B cell (primary cell): Measurements from ENCODE around the gene ARHGAP32. TPM values are rescaled to one million over a fixed set of nuclear protein-coding genes. Genes with fewer than 3 reads are reported as not detected.

Source experiments
- ATAC-seq: fragments of 200-7000 bp; cut with Tn5 transposase; one replicate; pipeline ENCODE4 v1.10.0; 2021; ENCODE audit warnings: low read depth, mild to moderate bottlenecking, moderate number of reproducible peaks, moderate library complexity
- CTCF ChIA-PET: fragments of 350-600 bp; sonication (Branson Sonifier 250); formaldehyde crosslinking; loops from one replicate; lab custom pipeline; 2021; ENCODE audit warnings: antibody characterized with exemption, inconsistent platforms; lab: Charles Lee
- POLR2A ChIA-PET: fragments of 350-600 bp; sonication (Branson Sonifier 250); formaldehyde crosslinking; loops from one replicate; lab custom pipeline; 2021; ENCODE audit warnings: antibody characterized with exemption; lab: Charles Lee
- DNase-seq: peaks from one replicate; pipeline ENCODE4 v3.0.0; 2013
- H2AFZ ChIP-seq: 2 replicates; pipeline ENCODE4 v1.6.1; 2012; ENCODE audit warnings: mild to moderate bottlenecking, low read depth, low read length; ENCODE audit not compliant: insufficient read depth, poor library complexity, severe bottlenecking
- H3K27ac ChIP-seq, 2 donors: 1 replicate in 1 of 2; 2 replicates in 1 of 2; pipeline ENCODE4 v1.5.1; 2012 to 2013; ENCODE audit warnings: low read length in 2 of 2, mild to moderate bottlenecking in 2 of 2, moderate library complexity in 1 of 2
- H3K27me3 ChIP-seq, 4 experiments: fragments of 200-600 bp in 1 of 4; sonication (generic) in 1 of 4; replicated peaks in 1 of 4; 1 replicate in 2 of 4; 2 replicates in 2 of 4; pipeline versions ENCODE4 v1.6.1 to v1.7.0; 2013 to 2016; ENCODE audit warnings: low read length in 3 of 4, mild to moderate bottlenecking in 2 of 4, mixed read lengths in 1 of 4, moderate library complexity in 1 of 4; ENCODE audit not compliant: insufficient read depth in 4 of 4, control insufficient read depth in 3 of 4; ENCODE audit errors: control extremely low read depth in 1 of 4
- H3K36me3 ChIP-seq, 2 experiments: replicated peaks in 1 of 2; 1 replicate in 1 of 2; 2 replicates in 1 of 2; pipeline versions ENCODE4 v1.6.1 to v1.7.1; 2013; ENCODE audit warnings: low read length in 1 of 2; ENCODE audit not compliant: insufficient read depth in 2 of 2, control insufficient read depth in 1 of 2; ENCODE audit errors: control extremely low read depth in 1 of 2, extremely low read depth in 1 of 2
- H3K4me1 ChIP-seq, 2 donors: fragments of 200-600 bp in 1 of 2; sonication (generic) in 1 of 2; 1 replicate in 1 of 2; 2 replicates in 1 of 2; pipeline versions ENCODE4 v1.5.1 to v1.6.1; 2013 to 2017; ENCODE audit warnings: low read length in 2 of 2; ENCODE audit not compliant: control insufficient read depth in 2 of 2, insufficient read depth in 2 of 2
- H3K4me2 ChIP-seq: replicated peaks from 2 replicates; pipeline ENCODE3; 2012; ENCODE audit warnings: mild to moderate bottlenecking, low read depth, low read length; ENCODE audit not compliant: poor library complexity, severe bottlenecking
- H3K4me3 ChIP-seq, 5 experiments: fragments of 200-600 bp in 1 of 5; sonication (generic) in 1 of 5; 1 replicate in 3 of 5; 2 replicates in 2 of 5; pipeline versions ENCODE4 v1.5.1 to v1.7.0; 2011 to 2016; ENCODE audit warnings: low read length in 4 of 5, mild to moderate bottlenecking in 4 of 5, low read depth in 2 of 5, control low read depth in 1 of 5, moderate library complexity in 1 of 5; ENCODE audit not compliant: insufficient read depth in 1 of 5; ENCODE audit errors: control extremely low read depth in 1 of 5, extremely low read depth in 1 of 5
- H3K79me2 ChIP-seq: fragments of 200-600 bp; sonication (generic); one replicate; pipeline ENCODE4 v1.6.0; 2016; ENCODE audit warnings: low read length; ENCODE audit not compliant: control insufficient read depth, insufficient read depth
- H3K9ac ChIP-seq: fragments of 200-600 bp; sonication (generic); 2 replicates; pipeline ENCODE4 v1.6.1; 2017; ENCODE audit warnings: mild to moderate bottlenecking, low read length, moderate library complexity
- H3K9me3 ChIP-seq, 3 donors: one replicate each; pipeline versions ENCODE4 v1.6.1 to v1.7.1; 2013; ENCODE audit warnings: low read length in 2 of 3; ENCODE audit not compliant: control insufficient read depth in 2 of 3, insufficient read depth in 1 of 3; ENCODE audit errors: control extremely low read depth in 1 of 3
- H4K20me1 ChIP-seq: 2 replicates; pipeline ENCODE4 v1.6.0; 2012; ENCODE audit warnings: mild to moderate bottlenecking, low read length; ENCODE audit not compliant: insufficient read depth, control insufficient read depth, poor library complexity, severe bottlenecking
- H3K27ac Mint-ChIP-seq: one replicate; pipeline ENCODE4 v1.8.0; 2021; ENCODE audit warnings: mixed read lengths
- H3K27me3 Mint-ChIP-seq: one replicate; pipeline ENCODE4 v1.8.0; 2021; ENCODE audit warnings: mixed read lengths
- H3K4me1 Mint-ChIP-seq: one replicate; pipeline ENCODE4 v1.8.0; 2021; ENCODE audit warnings: mixed read lengths
- H3K4me3 Mint-ChIP-seq: one replicate; pipeline ENCODE4 v1.8.0; 2021; ENCODE audit warnings: mixed read lengths
- H3K9me3 Mint-ChIP-seq: one replicate; pipeline ENCODE4 v1.8.0; 2022; ENCODE audit warnings: mixed read lengths; ENCODE audit not compliant: insufficient read depth
- EZH2 ChIP-seq: IDR thresholded peaks from 2 replicates; pipeline ENCODE4 v1.6.1; 2012; ENCODE audit warnings: borderline replicate concordance, low read depth, mild to moderate bottlenecking, moderate library complexity, low read length; ENCODE audit not compliant: insufficient read depth, poor library complexity, severe bottlenecking
- WGBS: methylation state at CpG from one replicate; pipeline ENCODE4 v1.1.5; 2013; ENCODE audit warnings: missing lambda C conversion rate; ENCODE audit not compliant: insufficient coverage; 5-methylcytosine and 5-hydroxymethylcytosine counted together
- intact Hi-C: fragments of 100-400 bp; cut with micrococcal nuclease; formaldehyde crosslinking; loops from one replicate; pipeline ENCODE4 v1.10.0; 2022
- polyA plus RNA-seq: library from polyadenylated mRNA; depleted of rRNA; stranded (reverse); fragments of >200 nt; gene quantifications from 2 replicates; pipeline ENCODE4 v1.2.3, GENCODE V29; 2012
- total RNA-seq, 2 donors: library from RNA; stranded (reverse); fragments of 120-200 nt in 1 of 2; gene quantifications; 1 replicate in 1 of 2; 2 replicates in 1 of 2; pipeline versions ENCODE4 v1.2.3 to v1.2.4, GENCODE V29; 2013 to 2022
- TF ChIP-seq, protein P1 (sequence below): fragments of 200-600 bp; IDR thresholded peaks from one replicate; pipeline ENCODE4 v1.8.0; 2022; ENCODE audit warnings: antibody characterized with exemption, mild to moderate bottlenecking

Gene ARHGAP32
- total and polyA plus RNA-seq, 2 donors (not counting 1 experiment from before 2014, with no cell fraction given): 4.4 to 10.6 TPM

DNA sequence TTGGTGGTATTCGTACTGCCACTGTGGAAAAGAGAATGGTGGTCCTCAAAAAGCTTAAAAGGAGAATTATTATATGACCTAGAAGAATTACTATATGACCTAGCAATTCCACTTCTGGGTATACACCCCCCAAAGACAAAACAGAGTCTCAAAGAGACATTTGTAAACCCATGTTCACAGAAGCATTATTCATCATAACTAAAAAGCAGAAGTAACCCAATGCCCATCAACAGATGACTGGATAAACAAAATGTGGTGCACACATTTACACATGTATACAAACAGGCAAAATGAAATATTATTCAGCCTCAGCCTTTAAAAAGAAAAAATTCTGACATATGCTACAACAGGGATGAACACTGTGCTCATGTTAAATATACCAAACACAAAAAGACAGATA, 89.4 kb downstream of the ARHGAP32 start:
- WGBS: no CpG with 5 or more reads among the region's 1 CpG
- DNase-seq: no peak

DNA sequence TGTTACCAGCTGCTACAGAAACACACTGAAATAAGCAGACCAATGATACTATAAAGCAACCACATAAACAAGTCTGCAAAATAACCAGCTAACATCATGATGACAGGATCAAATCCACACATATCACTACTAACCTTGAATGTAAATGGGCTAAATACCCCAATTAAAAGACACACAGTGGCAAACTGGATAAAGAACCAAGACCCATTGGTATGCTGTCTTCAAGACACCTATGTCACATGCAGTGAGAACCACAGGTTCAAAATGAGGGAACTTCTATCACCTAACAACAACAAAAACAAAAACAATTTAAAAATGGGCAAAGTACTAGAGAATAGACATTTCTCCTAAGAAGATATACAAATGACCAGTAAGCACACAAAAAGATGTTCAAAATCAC, 89.9 kb downstream of the ARHGAP32 start:
- Histone ChIP-seq H3K4me1 (no peaks in the 10 kb centered on the region), H3K9me3 (peaks cover 4 to 17% (median 7%) of the 10 kb centered on the region in 3 donors), H3K27ac (no peak overlapping the region), H4K20me1 (no peaks in the 10 kb centered on the region), H3K4me2 (no peak overlapping the region), H3K36me3 (peaks cover 0 to 6% of the 10 kb centered on the region in 2 experiments), H2AFZ (no peak overlapping the region), H3K9ac (no peak overlapping the region), H3K4me3 (no peak overlapping the region), H3K79me2 (peaks cover 6% of the 10 kb centered on the region), H3K27me3 (no peaks in the 10 kb centered on the region)
- TF ChIP-seq, protein P1, sequence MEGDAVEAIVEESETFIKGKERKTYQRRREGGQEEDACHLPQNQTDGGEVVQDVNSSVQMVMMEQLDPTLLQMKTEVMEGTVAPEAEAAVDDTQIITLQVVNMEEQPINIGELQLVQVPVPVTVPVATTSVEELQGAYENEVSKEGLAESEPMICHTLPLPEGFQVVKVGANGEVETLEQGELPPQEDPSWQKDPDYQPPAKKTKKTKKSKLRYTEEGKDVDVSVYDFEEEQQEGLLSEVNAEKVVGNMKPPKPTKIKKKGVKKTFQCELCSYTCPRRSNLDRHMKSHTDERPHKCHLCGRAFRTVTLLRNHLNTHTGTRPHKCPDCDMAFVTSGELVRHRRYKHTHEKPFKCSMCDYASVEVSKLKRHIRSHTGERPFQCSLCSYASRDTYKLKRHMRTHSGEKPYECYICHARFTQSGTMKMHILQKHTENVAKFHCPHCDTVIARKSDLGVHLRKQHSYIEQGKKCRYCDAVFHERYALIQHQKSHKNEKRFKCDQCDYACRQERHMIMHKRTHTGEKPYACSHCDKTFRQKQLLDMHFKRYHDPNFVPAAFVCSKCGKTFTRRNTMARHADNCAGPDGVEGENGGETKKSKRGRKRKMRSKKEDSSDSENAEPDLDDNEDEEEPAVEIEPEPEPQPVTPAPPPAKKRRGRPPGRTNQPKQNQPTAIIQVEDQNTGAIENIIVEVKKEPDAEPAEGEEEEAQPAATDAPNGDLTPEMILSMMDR: no peak
- TF ChIP-seq EZH2: no peak
- Mint-ChIP-seq H3K27ac (no peak overlapping the region), H3K27me3 (no peaks in the 10 kb centered on the region), H3K4me1 (no peaks in the 10 kb centered on the region), H3K4me3 (no peak overlapping the region), H3K9me3 (peaks cover 9% of the 10 kb centered on the region)
- ATAC-seq (no peak), DNase-seq (no peak)
- CTCF ChIA-PET: no interaction called here
- intact Hi-C loops: no loop called here
- POLR2A ChIA-PET: no interaction called here

More for the DNA sequence above, 89.4 kb downstream of the ARHGAP32 start:
- Histone ChIP-seq H3K27ac (no peak overlapping the region), H3K36me3 (peaks cover 0 to 6% of the 10 kb centered on the region in 2 experiments), H3K4me1 (no peaks in the 10 kb centered on the region), H4K20me1 (no peaks in the 10 kb centered on the region), H3K9me3 (peaks cover 4 to 21% (median 5%) of the 10 kb centered on the region in 3 donors), H3K79me2 (peaks cover 6% of the 10 kb centered on the region), H2AFZ (no peak overlapping the region), H3K9ac (no peak overlapping the region), H3K4me3 (no peak overlapping the region), H3K27me3 (no peaks in the 10 kb centered on the region), H3K4me2 (no peak overlapping the region)
- CTCF ChIA-PET: no interaction called here
- Mint-ChIP-seq H3K4me3 (no peak overlapping the region), H3K9me3 (peaks cover 8% of the 10 kb centered on the region), H3K27ac (no peak overlapping the region), H3K27me3 (no peaks in the 10 kb centered on the region), H3K4me1 (no peaks in the 10 kb centered on the region)
- TF ChIP-seq, protein P1: no peak
- TF ChIP-seq EZH2: no peak
- POLR2A ChIA-PET: no interaction called here
- ATAC-seq: no peak
- intact Hi-C loops: no loop called here
